Liver (tissue), 3 donors: ENCODE results near the gene ZFYVE19.

Experiments
- FOXA2 ChIP-seq: IDR thresholded peaks from 2 replicates; pipeline ENCODE4 v1.6.1; 2016; ENCODE audit warnings: antibody characterized with exemption
- GABPA ChIP-seq, 2 donors: IDR thresholded peaks in 1 of 2; conservative IDR thresholded peaks in 1 of 2; 2 replicates each; pipeline ENCODE4 v1.6.1; 2016; ENCODE audit warnings: antibody characterized with exemption in 2 of 2, mild to moderate bottlenecking in 1 of 2, moderate library complexity in 1 of 2
- HNF4G ChIP-seq: IDR thresholded peaks from 2 replicates; pipeline ENCODE4 v1.6.1; 2016; ENCODE audit warnings: antibody characterized with exemption
- JUND ChIP-seq, 2 donors: IDR thresholded peaks; 2 replicates each; pipeline ENCODE4 v1.6.1; 2016; ENCODE audit warnings: antibody characterized with exemption in 2 of 2
- RAD21 ChIP-seq, 2 donors: IDR thresholded peaks; 2 replicates each; pipeline ENCODE4 v1.6.1; 2016; ENCODE audit warnings: antibody characterized with exemption in 2 of 2, mild to moderate bottlenecking in 2 of 2
- REST ChIP-seq: IDR thresholded peaks from 2 replicates; pipeline ENCODE4 v1.6.1; 2016; ENCODE audit warnings: antibody characterized with exemption, mild to moderate bottlenecking
- TAF1 ChIP-seq: conservative IDR thresholded peaks from 2 replicates; pipeline ENCODE4 v1.6.1; 2016; ENCODE audit warnings: antibody characterized with exemption, mild to moderate bottlenecking
- YY1 ChIP-seq: IDR thresholded peaks from 2 replicates; pipeline ENCODE4 v1.6.1; 2016; ENCODE audit warnings: antibody characterized with exemption, mild to moderate bottlenecking
- TF ChIP-seq, protein P1 (sequence below): fragments of 150-350 bp; IDR thresholded peaks from 2 replicates; pipeline ENCODE4 v1.5.1; 2017; ENCODE audit warnings: improper control_type of control experiment, low read depth, low read length; ENCODE audit not compliant: missing input control
- TF ChIP-seq, protein P2 (sequence below): IDR thresholded peaks from 2 replicates; pipeline ENCODE4 v1.6.1; 2016; ENCODE audit warnings: antibody characterized with exemption
- TF ChIP-seq, protein P3 (sequence below): IDR thresholded peaks from 2 replicates; pipeline ENCODE4 v1.6.1; 2016; ENCODE audit warnings: antibody characterized with exemption
- TF ChIP-seq, protein P4 (sequence below): IDR thresholded peaks from 2 replicates; pipeline ENCODE4 v1.6.1; 2016; ENCODE audit warnings: antibody characterized with exemption
- donor health status: healthy.
- donor health status: healthy.

- TF ChIP-seq, protein P1, sequence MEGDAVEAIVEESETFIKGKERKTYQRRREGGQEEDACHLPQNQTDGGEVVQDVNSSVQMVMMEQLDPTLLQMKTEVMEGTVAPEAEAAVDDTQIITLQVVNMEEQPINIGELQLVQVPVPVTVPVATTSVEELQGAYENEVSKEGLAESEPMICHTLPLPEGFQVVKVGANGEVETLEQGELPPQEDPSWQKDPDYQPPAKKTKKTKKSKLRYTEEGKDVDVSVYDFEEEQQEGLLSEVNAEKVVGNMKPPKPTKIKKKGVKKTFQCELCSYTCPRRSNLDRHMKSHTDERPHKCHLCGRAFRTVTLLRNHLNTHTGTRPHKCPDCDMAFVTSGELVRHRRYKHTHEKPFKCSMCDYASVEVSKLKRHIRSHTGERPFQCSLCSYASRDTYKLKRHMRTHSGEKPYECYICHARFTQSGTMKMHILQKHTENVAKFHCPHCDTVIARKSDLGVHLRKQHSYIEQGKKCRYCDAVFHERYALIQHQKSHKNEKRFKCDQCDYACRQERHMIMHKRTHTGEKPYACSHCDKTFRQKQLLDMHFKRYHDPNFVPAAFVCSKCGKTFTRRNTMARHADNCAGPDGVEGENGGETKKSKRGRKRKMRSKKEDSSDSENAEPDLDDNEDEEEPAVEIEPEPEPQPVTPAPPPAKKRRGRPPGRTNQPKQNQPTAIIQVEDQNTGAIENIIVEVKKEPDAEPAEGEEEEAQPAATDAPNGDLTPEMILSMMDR = no peak
- TF ChIP-seq, protein P2, sequence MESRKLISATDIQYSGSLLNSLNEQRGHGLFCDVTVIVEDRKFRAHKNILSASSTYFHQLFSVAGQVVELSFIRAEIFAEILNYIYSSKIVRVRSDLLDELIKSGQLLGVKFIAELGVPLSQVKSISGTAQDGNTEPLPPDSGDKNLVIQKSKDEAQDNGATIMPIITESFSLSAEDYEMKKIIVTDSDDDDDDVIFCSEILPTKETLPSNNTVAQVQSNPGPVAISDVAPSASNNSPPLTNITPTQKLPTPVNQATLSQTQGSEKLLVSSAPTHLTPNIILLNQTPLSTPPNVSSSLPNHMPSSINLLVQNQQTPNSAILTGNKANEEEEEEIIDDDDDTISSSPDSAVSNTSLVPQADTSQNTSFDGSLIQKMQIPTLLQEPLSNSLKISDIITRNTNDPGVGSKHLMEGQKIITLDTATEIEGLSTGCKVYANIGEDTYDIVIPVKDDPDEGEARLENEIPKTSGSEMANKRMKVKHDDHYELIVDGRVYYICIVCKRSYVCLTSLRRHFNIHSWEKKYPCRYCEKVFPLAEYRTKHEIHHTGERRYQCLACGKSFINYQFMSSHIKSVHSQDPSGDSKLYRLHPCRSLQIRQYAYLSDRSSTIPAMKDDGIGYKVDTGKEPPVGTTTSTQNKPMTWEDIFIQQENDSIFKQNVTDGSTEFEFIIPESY = no peak
- TF ChIP-seq JUND (IDR thresholded peaks at IDR 0.05) (no peak), TAF1 (no peak), RAD21 (IDR thresholded peaks at IDR 0.05) (no peak), GABPA (IDR thresholded peaks at IDR 0.05 in 1 of 2, conservative IDR thresholded peaks at IDR 0.05 in 1 of 2) (no peak), FOXA2 (no peak), REST (no peak), HNF4G (no peak), YY1 (no peak)
- TF ChIP-seq, protein P3, sequence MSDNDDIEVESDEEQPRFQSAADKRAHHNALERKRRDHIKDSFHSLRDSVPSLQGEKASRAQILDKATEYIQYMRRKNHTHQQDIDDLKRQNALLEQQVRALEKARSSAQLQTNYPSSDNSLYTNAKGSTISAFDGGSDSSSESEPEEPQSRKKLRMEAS = no peak
- TF ChIP-seq, protein P4, sequence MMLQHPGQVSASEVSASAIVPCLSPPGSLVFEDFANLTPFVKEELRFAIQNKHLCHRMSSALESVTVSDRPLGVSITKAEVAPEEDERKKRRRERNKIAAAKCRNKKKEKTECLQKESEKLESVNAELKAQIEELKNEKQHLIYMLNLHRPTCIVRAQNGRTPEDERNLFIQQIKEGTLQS = no peak
Observed at GRCh38 chr15:40785814-40786213, 21.1 kb upstream of the ZFYVE19 start.
